Measurements from ENCODE around the gene GGA2. TPM values are rescaled to one million over a fixed set of nuclear protein-coding genes. Genes with fewer than 3 reads are reported as not detected.
"Not testable (repeated sequence)": the region's sequence is repeated elsewhere in the genome, so short reads cannot be mapped to it uniquely, and the experiment has no call there.

Gene GGA2
- total RNA-seq, 6 experiments from 2014 or later = 28.1 to 38.0 (median 35.7) TPM

GRCh38 chr16:23448392-23448791 is 61.9 kb downstream of the GGA2 start:
- DNase-seq = no peak
- Mint-ChIP-seq H3K4me1 (ENCODE audit: low read depth) (peaks cover 28% of the 10 kb centered on the region), H3K36me3 (ENCODE audit: low read depth) (peaks cover 9% of the 10 kb centered on the region), H3K4me3 (no peak overlapping the region), H3K27me3 (ENCODE audit: insufficient read depth) (peaks cover 2% of the 10 kb centered on the region), H3K27ac (no peak overlapping the region), H3K9me3 (no peaks in the 10 kb centered on the region)
- TF ChIP-seq, protein P1, sequence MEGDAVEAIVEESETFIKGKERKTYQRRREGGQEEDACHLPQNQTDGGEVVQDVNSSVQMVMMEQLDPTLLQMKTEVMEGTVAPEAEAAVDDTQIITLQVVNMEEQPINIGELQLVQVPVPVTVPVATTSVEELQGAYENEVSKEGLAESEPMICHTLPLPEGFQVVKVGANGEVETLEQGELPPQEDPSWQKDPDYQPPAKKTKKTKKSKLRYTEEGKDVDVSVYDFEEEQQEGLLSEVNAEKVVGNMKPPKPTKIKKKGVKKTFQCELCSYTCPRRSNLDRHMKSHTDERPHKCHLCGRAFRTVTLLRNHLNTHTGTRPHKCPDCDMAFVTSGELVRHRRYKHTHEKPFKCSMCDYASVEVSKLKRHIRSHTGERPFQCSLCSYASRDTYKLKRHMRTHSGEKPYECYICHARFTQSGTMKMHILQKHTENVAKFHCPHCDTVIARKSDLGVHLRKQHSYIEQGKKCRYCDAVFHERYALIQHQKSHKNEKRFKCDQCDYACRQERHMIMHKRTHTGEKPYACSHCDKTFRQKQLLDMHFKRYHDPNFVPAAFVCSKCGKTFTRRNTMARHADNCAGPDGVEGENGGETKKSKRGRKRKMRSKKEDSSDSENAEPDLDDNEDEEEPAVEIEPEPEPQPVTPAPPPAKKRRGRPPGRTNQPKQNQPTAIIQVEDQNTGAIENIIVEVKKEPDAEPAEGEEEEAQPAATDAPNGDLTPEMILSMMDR (IDR thresholded peaks at IDR 0.05) = no peak

DNA sequence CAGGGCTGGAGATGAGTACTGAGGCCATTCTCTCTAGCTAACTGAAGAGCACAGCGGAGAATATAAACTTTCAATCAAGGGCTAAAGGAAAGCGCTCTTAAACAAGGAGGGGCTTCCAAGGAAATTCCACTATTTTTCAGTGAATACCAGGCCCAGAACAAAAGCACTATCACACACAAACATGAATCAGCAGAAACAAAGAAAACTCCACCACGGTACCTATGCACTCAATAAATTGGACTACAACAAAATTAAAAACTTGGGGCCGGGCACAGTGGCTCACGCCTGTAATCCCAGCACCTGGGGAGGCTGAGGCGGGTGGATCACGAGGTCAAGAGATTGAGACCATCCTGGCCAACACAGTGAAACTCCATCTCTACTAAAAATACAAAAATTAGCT is 72.8 kb downstream of the GGA2 start:
- DNase-seq; H3K4me3 Mint-ChIP-seq; H3K9me3 Mint-ChIP-seq; H3K4me1 Mint-ChIP-seq (ENCODE audit: low read depth); H3K27me3 Mint-ChIP-seq (ENCODE audit: insufficient read depth); H3K27ac Mint-ChIP-seq: not testable (repeated sequence)
- peaks cover 16% of the 10 kb centered on the region; the same call in 1 of the 2 replicates for H3K36me3 Mint-ChIP-seq (ENCODE audit: low read depth)

- Mint-ChIP-seq H3K27ac (no peak overlapping the region), H3K4me3 (no peak overlapping the region), H3K36me3 (ENCODE audit: low read depth) (peaks cover 16% of the 10 kb centered on the region; the same call in 1 of the 2 replicates), H3K27me3 (ENCODE audit: insufficient read depth) (no peaks in the 10 kb centered on the region), H3K9me3 (no peaks in the 10 kb centered on the region), H3K4me1 (ENCODE audit: low read depth) (no peaks in the 10 kb centered on the region)
- DNase-seq = no peak
- TF ChIP-seq, protein P1 (IDR thresholded peaks at IDR 0.05) = no peak
These were observed 73.3 kb downstream of the GGA2 start for GRCh38 chr16:23436951-23437350.

DNA sequence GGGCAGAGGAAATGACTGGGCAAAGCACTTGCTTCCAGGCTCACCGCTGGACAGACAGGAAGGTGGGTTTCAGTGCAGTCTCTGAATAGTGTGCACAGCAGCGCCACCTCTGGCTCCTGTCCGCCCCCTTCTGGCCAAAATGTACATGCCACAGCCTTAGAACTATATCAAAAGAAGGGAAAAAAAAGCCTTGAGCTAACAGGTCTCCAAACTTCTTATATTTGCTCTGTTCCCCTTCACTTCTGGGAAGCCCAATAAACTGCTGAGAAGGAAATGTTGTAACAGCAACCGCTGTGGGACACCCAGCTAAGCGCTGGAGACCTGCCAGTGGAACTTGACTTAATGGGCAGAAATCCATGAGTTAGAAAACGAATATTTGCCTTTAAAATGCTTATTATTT is 74.8 kb downstream of the GGA2 start:
- Mint-ChIP-seq H3K27ac (no peak overlapping the region), H3K9me3 (no peaks in the 10 kb centered on the region), H3K27me3 (ENCODE audit: insufficient read depth) (no peaks in the 10 kb centered on the region), H3K4me3 (no peak overlapping the region), H3K4me1 (ENCODE audit: low read depth) (no peaks in the 10 kb centered on the region), H3K36me3 (ENCODE audit: low read depth) (peaks cover 6% of the 10 kb centered on the region; the same call in 1 of the 2 replicates)
- peak; percentile 29 for DNase-seq
- TF ChIP-seq, protein P1 (IDR thresholded peaks at IDR 0.05) = peak; percentile 92

- H3K4me3 Mint-ChIP-seq = no peak overlapping the region
- H3K9me3 Mint-ChIP-seq = no peaks in the 10 kb centered on the region
- peak; percentile 60 for DNase-seq
- no peak overlapping the region for H3K27ac Mint-ChIP-seq
- no peaks in the 10 kb centered on the region for H3K4me1 Mint-ChIP-seq (ENCODE audit: low read depth)
- no peaks in the 10 kb centered on the region for H3K27me3 Mint-ChIP-seq (ENCODE audit: insufficient read depth)
- peaks cover 6% of the 10 kb centered on the region; the same call in 1 of the 2 replicates for H3K36me3 Mint-ChIP-seq (ENCODE audit: low read depth)
- TF ChIP-seq, protein P1 (IDR thresholded peaks at IDR 0.05) = peak; percentile 95
These were observed 75.9 kb downstream of the GGA2 start for GRCh38 chr16:23434380-23434779.

DNA sequence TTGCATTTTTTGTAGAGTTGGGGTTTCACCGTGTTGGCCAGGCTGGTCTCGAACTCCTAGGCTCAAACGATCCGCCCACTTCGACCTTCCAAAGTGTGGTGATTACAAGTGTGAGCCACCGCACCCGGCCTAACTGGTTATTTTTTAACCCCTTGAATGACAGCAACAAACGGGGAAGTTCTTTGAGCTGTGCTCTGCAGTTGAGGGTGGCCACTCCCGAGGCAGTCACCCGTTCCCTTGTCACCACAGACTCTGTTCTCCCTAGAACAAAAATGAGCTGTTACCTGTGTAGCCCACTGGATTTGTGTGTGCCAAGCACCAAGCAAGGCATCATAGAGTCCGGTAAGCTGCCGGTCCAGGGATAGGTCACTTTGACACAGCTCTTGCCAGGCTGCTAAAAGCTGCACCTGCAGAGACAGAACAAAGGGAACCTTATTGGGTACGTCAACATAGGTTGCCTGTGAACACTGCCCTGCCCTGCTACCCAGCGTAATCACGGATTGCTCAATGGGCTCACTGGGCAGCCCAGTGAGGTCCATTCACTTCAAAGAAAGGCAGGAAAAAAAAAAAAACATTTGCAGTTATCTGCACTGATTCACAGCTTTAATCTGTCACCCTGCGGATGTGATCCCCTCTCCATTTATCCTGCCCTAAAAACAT is 76.9 kb downstream of the GGA2 start:
- no peaks in the 10 kb centered on the region for H3K4me1 Mint-ChIP-seq (ENCODE audit: low read depth)
- no peak for DNase-seq
- no peak overlapping the region for H3K27ac Mint-ChIP-seq
- no peak overlapping the region for H3K4me3 Mint-ChIP-seq
- no peaks in the 10 kb centered on the region for H3K9me3 Mint-ChIP-seq
- H3K27me3 Mint-ChIP-seq (ENCODE audit: insufficient read depth) = no peaks in the 10 kb centered on the region
- TF ChIP-seq, protein P1 (IDR thresholded peaks at IDR 0.05) = no peak
- H3K36me3 Mint-ChIP-seq (ENCODE audit: low read depth) = peaks cover 6% of the 10 kb centered on the region; the same call in 1 of the 2 replicates

Data from HFFc6 (cell line).